NOMO-1 treated with DMSO at 0.1 percent for 48 hours (cell line): Measurements from ENCODE around the gene MLC1.

Experiments
- DNase-seq: peaks from one replicate; lab custom pipeline; 2025; ENCODE audit not compliant: unreplicated experiment; lab: John Stamatoyannopoulos, UW

The MLC1 gene

GRCh38 chr22:50078246-50078645, 7.0 kb downstream of the MLC1 start:
- DNase-seq: no peak

- no peak for DNase-seq
Measured at GRCh38 chr22:50076646-50077535, 8.3 kb downstream of the MLC1 start.

- DNase-seq: no peak
Measured at GRCh38 chr22:50074551-50075530, 10.4 kb downstream of the MLC1 start.

- no peak for DNase-seq
Measured at GRCh38 chr22:50074056-50074455, 11.2 kb downstream of the MLC1 start.

GRCh38 chr22:50072714-50073538, 12.3 kb downstream of the MLC1 start:
- DNase-seq: no peak

GRCh38 chr22:50072167-50072555, 13.1 kb downstream of the MLC1 start:
- DNase-seq: no peak

- no peak for DNase-seq
Measured at GRCh38 chr22:50071432-50072166, 13.6 kb downstream of the MLC1 start.

- DNase-seq: no peak
Measured at GRCh38 chr22:50070366-50070765, 14.9 kb downstream of the MLC1 start.

- no peak for DNase-seq
Measured at GRCh38 chr22:50068096-50068495, 17.1 kb downstream of the MLC1 start.

- no peak for DNase-seq
Measured at GRCh38 chr22:50067244-50067643, 18.0 kb downstream of the MLC1 start.

GRCh38 chr22:50064453-50064852, 20.8 kb downstream of the MLC1 start:
- DNase-seq: no peak

- DNase-seq: no peak
Measured at GRCh38 chr22:50063589-50064393, 21.4 kb downstream of the MLC1 start.

GRCh38 chr22:50062509-50063135, 22.6 kb downstream of the MLC1 start:
- no peak for DNase-seq

- no peak for DNase-seq
Measured at GRCh38 chr22:50061824-50062355, 23.3 kb downstream of the MLC1 start.

GRCh38 chr22:50061141-50061823, 23.9 kb downstream of the MLC1 start:
- DNase-seq: no peak

- no peak for DNase-seq
Measured at GRCh38 chr22:50060441-50061140, 24.6 kb downstream of the MLC1 start.

- no peak for DNase-seq
Measured at GRCh38 chr22:50059881-50060262, 25.4 kb downstream of the MLC1 start.
